GM19438 (cell line): Measurements from ENCODE around the gene CDH23.

Source experiments
- ATAC-seq: cut with Tn5 transposase; IDR thresholded peaks from one replicate; pipeline ENCODE4 v1.9.1; 2021; ENCODE audit warnings: low read depth; ENCODE audit not compliant: unreplicated experiment

The CDH23 gene

GRCh38 chr10:71761541-71762113, 364.9 kb downstream of the CDH23 start:
- no peak for ATAC-seq

GRCh38 chr10:71762324-71762723, 365.6 kb downstream of the CDH23 start:
- ATAC-seq, result no peak

GRCh38 chr10:71763352-71764127, 366.8 kb downstream of the CDH23 start:
- no peak for ATAC-seq

GRCh38 chr10:71765176-71765904, 368.6 kb downstream of the CDH23 start:
- no peak for ATAC-seq

- ATAC-seq, result no peak
These were observed 369.4 kb downstream of the CDH23 start for GRCh38 chr10:71765906-71766716.

GRCh38 chr10:71766717-71767419, 370.1 kb downstream of the CDH23 start:
- ATAC-seq, result no peak

- ATAC-seq, result no peak
These were observed 370.8 kb downstream of the CDH23 start for GRCh38 chr10:71767420-71768035.

GRCh38 chr10:71769279-71769823, 372.6 kb downstream of the CDH23 start:
- ATAC-seq, result no peak

- no peak for ATAC-seq
These were observed 373.5 kb downstream of the CDH23 start for GRCh38 chr10:71770255-71770654.

GRCh38 chr10:71770789-71771188, 374.1 kb downstream of the CDH23 start:
- no peak for ATAC-seq

- no peak for ATAC-seq
These were observed 374.5 kb downstream of the CDH23 start for GRCh38 chr10:71771204-71771603.

- ATAC-seq, result no peak
These were observed 375.3 kb downstream of the CDH23 start for GRCh38 chr10:71771821-71772617.

- ATAC-seq, result no peak
These were observed 376.1 kb downstream of the CDH23 start for GRCh38 chr10:71772832-71773220.

- no peak for ATAC-seq
These were observed 376.7 kb downstream of the CDH23 start, which contains the start of gene VSIR for GRCh38 chr10:71773221-71773971. VSIR (minus strand) TSS chr10:71773520; CDS start chr10:71773439, 81 bp downstream.

GRCh38 chr10:71774916-71775702, 378.4 kb downstream of the CDH23 start:
- no peak for ATAC-seq

GRCh38 chr10:71776481-71776925, 379.8 kb downstream of the CDH23 start:
- ATAC-seq, result no peak
